Naive thymus-derived CD8-positive, alpha-beta T cell (primary cell): ENCODE measurements around the gene SULT4A1. TPM values are rescaled to one million over a fixed set of nuclear protein-coding genes. Genes with fewer than 3 reads are reported as not detected.

Source experiments
- ATAC-seq, 2 donors: fragments of 150-1000 bp; cut with Tn5 transposase in 1 of 2; sonication (Bioruptor Pico), chemical (Tn5 transposase) in 1 of 2; 1 replicate in 1 of 2; 2 replicates in 1 of 2; pipeline ENCODE4 v1.10.0; 2021; ENCODE audit warnings: mild to moderate bottlenecking in 2 of 2, moderate library complexity in 2 of 2
- POLR2A ChIA-PET: fragments of 350-600 bp; sonication (Branson Sonifier 250); formaldehyde crosslinking; loops from one replicate; lab custom pipeline; 2021; ENCODE audit warnings: antibody characterized with exemption; lab: Charles Lee
- DNase-seq, 10 donors: peaks; one replicate each; pipeline versions ENCODE4 v3.0.0 to v3.0.0-alpha.2; 2020 to 2022
- H3K27ac Mint-ChIP-seq, 10 donors: one replicate each; pipeline ENCODE4 v1.8.0; 2020 to 2022; ENCODE audit warnings: mild to moderate bottlenecking in 10 of 10, mixed read lengths in 10 of 10, moderate library complexity in 4 of 10, inconsistent platforms in 1 of 10
- H3K27me3 Mint-ChIP-seq, 5 donors: one replicate each; pipeline ENCODE4 v1.8.0; 2021 to 2022; ENCODE audit warnings: mixed read lengths in 5 of 5
- H3K36me3 Mint-ChIP-seq, 3 donors: one replicate each; pipeline ENCODE4 v1.8.0; 2020 to 2022; ENCODE audit warnings: mixed read lengths in 3 of 3, mild to moderate bottlenecking in 2 of 3, inconsistent platforms in 1 of 3
- H3K4me1 Mint-ChIP-seq, 4 donors: one replicate each; pipeline ENCODE4 v1.8.0; 2021 to 2022; ENCODE audit warnings: mixed read lengths in 4 of 4
- H3K4me3 Mint-ChIP-seq, 10 donors: one replicate each; pipeline ENCODE4 v1.8.0; 2020 to 2022; ENCODE audit warnings: mild to moderate bottlenecking in 10 of 10, mixed read lengths in 10 of 10, moderate library complexity in 6 of 10, inconsistent platforms in 1 of 10
- H3K9me3 Mint-ChIP-seq, 9 donors: one replicate each; pipeline ENCODE4 v1.8.0; 2020 to 2022; ENCODE audit warnings: mixed read lengths in 9 of 9, mild to moderate bottlenecking in 3 of 9, inconsistent platforms in 1 of 9, moderate library complexity in 1 of 9
- polyA plus RNA-seq, 3 donors: library from polyadenylated mRNA; unstranded; fragments of 300-500 nt; fragmentation: Illumina TruSeq; gene quantifications; one replicate each; pipeline ENCODE4 v1.2.3, GENCODE V29; 2021
- total RNA-seq, 8 experiments: library from RNA in 2 of 8; stranded (reverse) in 2 of 8; gene quantifications; one replicate each; pipeline ENCODE4 v1.2.3 and lab custom pipeline; 2021 to 2026

Gene SULT4A1
- total and polyA plus RNA-seq, 5 experiments from 2014 or later: not detected

DNA sequence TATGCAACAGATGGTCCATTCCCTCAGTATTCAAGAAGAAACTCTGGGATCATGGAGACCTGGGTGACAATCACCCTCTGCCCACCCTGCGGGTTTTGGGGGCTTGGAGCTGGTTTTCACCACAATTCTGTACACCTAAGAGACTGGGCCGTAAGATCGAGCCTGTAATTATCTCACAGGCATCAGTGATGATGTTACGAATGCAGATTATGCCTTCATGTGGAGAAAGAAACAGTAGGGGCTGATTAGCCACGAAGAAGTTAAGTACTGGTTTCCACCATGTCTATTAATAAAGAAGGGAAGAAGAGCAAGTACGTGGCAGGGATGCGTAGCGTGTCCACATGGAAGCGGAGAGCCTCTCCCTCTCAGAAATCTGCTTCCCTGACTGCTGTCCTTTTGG is 44.9 kb downstream of the SULT4A1 start:
- Mint-ChIP-seq H3K4me3 (no peak overlapping the region), H3K36me3 (peaks cover 0 to 8% (median 4%) of the 10 kb centered on the region in 3 donors), H3K27ac (no peak overlapping the region), H3K27me3 (peaks cover 1 to 18% (median 6%) of the 10 kb centered on the region in 5 donors), H3K9me3 (peaks cover 0 to 2% (median 0%) of the 10 kb centered on the region in 9 donors), H3K4me1 (peaks cover 11 to 27% (median 17%) of the 10 kb centered on the region in 4 donors)
- ATAC-seq: no peak
- DNase-seq: no peak
- POLR2A ChIA-PET: no interaction called here

DNA sequence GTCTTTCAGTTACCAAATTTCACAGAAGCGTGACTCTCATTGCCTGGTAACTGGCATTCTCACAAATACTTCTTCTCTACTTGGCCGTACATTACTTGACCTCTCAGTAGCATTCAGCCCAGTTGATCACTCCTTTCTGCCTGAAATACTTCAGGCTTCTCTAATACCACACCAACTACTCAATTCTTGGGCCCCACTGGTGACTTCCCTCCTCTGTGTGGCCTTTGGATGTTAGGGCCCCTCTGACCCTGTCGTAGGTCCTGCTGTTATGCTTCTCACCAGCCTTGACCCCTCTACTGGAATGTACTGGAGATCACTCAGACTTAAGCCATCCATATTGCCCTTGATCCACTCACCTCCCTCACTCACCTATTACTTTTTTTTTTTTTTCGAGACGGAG is 48.0 kb downstream of the SULT4A1 start:
- H3K27ac Mint-ChIP-seq: peak overlapping the region in 6 of 10 donors; percentile 1 to 68 (median 52)
- H3K9me3 Mint-ChIP-seq: peaks cover 0 to 2% (median 0%) of the 10 kb centered on the region in 9 donors
- peaks cover 19 to 45% (median 29%) of the 10 kb centered on the region in 4 donors for H3K4me1 Mint-ChIP-seq
- H3K4me3 Mint-ChIP-seq: peak overlapping the region; percentile 1 to 69 (median 24)
- POLR2A ChIA-PET: no interaction called here
- ATAC-seq (no peak), DNase-seq (no peak)
- H3K36me3 Mint-ChIP-seq: peaks cover 0 to 8% (median 4%) of the 10 kb centered on the region in 3 donors
- no peaks in the 10 kb centered on the region for H3K27me3 Mint-ChIP-seq

DNA sequence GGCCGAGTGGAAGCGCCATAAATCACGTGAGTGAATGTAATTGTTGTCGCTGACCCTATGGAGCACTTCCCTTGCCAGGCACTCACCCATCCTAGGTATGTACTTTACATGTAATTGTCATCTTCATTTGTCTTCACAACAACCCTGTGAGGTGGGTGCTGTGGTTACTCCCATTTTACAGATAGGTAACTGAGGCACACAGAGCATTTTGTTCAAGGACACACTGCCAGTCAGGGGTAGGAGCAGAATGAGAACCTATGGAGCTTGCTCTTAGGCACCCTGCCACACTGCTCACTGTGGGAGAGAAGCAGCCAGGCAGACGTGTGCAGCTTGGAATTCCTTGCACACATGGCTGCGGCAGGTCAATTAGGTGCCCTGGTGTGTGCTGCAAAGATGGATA is 49.4 kb downstream of the SULT4A1 start:
- Mint-ChIP-seq H3K4me1 (peaks cover 19 to 45% (median 29%) of the 10 kb centered on the region in 4 donors), H3K27me3 (no peaks in the 10 kb centered on the region), H3K27ac (peak overlapping the region; percentile 89 to 98 (median 94)), H3K9me3 (peaks cover 0 to 2% (median 0%) of the 10 kb centered on the region in 9 donors), H3K4me3 (peak overlapping the region; percentile 89 to 97 (median 93)), H3K36me3 (peaks cover 0 to 8% (median 4%) of the 10 kb centered on the region in 3 donors)
- no peak for DNase-seq
- POLR2A ChIA-PET: interaction anchor here (0.9 to 1.4 kb wide), 2 partner anchors 133 to 368 kb away, joined by 3 read pairs; no protein-coding TSS in a partner anchor
- ATAC-seq: no peak

DNA sequence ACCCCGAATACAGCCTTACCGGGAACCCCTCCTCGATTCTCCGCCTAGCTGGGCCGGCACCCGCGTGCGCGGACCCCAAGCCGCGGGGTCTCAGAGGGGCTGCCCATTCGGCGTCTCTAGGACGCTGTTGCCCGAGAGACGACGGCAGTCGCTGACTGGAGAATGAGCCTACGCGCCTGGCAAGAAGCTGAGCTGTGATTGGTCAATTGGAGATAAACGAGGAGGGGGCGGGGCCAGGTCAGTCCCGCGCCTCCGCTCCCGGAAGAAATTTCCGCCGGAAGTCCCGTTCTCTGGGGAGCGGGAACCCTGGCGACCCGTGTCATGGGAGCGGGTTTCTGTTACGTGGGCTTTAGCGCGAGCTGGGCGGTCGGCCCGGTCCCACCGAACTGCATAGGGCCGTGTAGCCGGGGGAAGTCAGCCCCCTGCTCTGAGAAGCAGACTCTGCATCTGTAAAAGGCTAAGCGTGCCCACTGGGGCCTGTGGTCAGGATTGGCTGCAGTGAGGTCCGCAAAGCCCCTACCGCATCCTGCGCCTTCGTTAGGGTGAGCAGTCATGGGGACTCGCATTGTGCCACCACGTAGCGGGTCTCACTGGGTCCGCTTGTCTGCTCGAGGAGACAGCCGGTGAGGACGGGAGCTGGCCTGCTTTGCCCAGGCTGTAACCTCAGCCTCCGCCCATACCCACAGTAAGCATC is 50.0 kb downstream of the SULT4A1 start, which contains the start of gene EFCAB6:
TSS of gene EFCAB6 (minus strand) at position 157 of the 694 bp plus-strand sequence. CDS start 29,987 bp downstream, outside the sequence.
- Mint-ChIP-seq H3K27me3 (no peaks in the 10 kb centered on the region), H3K4me1 (peaks cover 19 to 45% (median 29%) of the 10 kb centered on the region in 4 donors), H3K27ac (peak within 1 kb of the TSS; percentile 89 to 98 (median 94)), H3K9me3 (peaks cover 0 to under 1% (median 0%) of the 10 kb centered on the region in 9 donors), H3K4me3 (peak within 1 kb of the TSS; percentile 89 to 97 (median 93)), H3K36me3 (peaks cover 0 to 8% (median 4%) of the 10 kb centered on the region in 3 donors)
- POLR2A ChIA-PET: interaction anchor here (0.5 to 1.4 kb wide), 3 partner anchors 133 to 854 kb away, joined by 3 read pairs; no protein-coding TSS in a partner anchor
- ATAC-seq (peak; percentile 90 to 91), DNase-seq (peak; percentile 82 to 95 (median 86))

DNA sequence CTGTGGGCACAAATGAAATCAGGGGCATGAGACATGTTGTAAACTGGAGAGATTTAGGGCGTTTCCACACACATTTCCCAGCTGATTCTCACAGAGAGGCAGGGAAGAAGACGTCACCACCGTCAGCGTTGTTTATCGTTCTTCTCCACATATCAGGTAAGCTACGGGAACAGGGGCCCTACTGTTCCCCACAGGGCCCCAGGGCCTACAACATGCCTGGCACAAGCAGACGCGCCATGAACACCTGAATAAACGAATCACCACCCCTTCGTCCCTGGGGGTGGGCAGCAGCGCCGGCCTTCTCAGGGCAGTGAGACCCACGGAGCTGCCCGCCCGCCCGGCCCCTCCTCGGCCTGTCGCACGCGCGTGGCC is 50.5 kb downstream of the SULT4A1 start:
- peak overlapping the region; percentile 89 to 98 (median 94) for H3K27ac Mint-ChIP-seq
- POLR2A ChIA-PET: interaction anchor here (0.5 to 1.4 kb wide), 2 partner anchors 134 to 855 kb away, joined by 3 read pairs; no protein-coding TSS in a partner anchor
- peak overlapping the region; percentile 89 to 97 (median 93) for H3K4me3 Mint-ChIP-seq
- ATAC-seq (peak in 1 of 2 donors; percentile 48), DNase-seq (peak in 1 of 10 donors; percentile 28)
- H3K4me1 Mint-ChIP-seq: peaks cover 19 to 45% (median 29%) of the 10 kb centered on the region in 4 donors
- H3K27me3 Mint-ChIP-seq: no peaks in the 10 kb centered on the region
- H3K36me3 Mint-ChIP-seq: peaks cover 0 to 8% (median 4%) of the 10 kb centered on the region in 3 donors
- H3K9me3 Mint-ChIP-seq: no peaks in the 10 kb centered on the region

DNA sequence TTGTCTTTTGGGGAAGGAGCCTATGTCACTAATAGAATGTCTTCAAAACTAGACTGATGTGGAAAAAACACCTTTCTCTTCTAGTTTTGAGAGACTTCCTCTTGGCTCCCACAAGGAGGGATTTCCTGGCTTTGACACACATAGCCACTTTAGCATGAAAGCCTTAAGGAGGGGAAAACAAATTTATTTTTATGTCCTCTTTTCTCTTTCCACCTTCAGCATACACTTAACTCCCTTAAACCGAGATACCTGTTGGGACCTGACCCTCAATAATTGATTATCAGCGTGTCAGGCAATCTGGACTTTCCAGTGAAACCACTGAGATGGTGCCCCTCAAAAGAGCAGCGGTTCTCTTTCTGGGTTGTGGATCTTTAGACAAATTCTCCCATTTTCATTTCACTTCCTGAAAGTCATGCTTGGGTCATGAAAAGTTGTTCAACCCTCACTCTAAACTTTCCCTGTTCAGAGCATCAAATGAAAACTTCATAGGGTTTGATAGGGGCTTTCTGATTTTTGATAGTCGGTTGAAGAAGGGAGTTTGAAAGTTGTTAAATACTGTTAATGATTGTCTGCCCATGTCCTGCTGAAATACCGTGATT is 59.3 kb downstream of the SULT4A1 start:
- peaks cover 3 to 25% (median 13%) of the 10 kb centered on the region in 3 donors for H3K36me3 Mint-ChIP-seq
- no peak for DNase-seq
- H3K27me3 Mint-ChIP-seq: peaks cover 13 to 40% (median 18%) of the 10 kb centered on the region in 5 donors
- no peak overlapping the region for H3K4me3 Mint-ChIP-seq
- no peak overlapping the region for H3K27ac Mint-ChIP-seq
- no peaks in the 10 kb centered on the region for H3K4me1 Mint-ChIP-seq
- ATAC-seq: no peak
- POLR2A ChIA-PET: no interaction called here
- H3K9me3 Mint-ChIP-seq: peaks cover 4 to 34% (median 23%) of the 10 kb centered on the region in 9 donors

DNA sequence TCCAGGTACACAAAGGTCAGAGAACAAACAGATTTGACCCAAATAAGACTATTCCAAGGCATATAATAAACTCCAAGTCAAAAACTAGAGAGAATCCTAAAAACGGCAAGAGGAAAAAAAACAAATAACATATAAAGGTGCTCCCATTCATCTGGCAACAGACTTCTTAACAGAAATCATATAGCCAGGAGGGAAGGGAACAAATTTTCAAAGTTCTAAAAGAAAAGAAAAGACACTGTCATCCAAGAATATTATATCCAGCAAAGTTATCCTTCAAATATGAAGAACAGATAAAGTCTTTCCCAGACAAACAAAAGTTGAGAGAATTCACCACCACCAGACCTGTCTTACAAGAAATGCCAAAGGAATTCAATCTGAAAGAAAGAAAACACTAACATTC is 61.3 kb downstream of the SULT4A1 start:
- Mint-ChIP-seq H3K4me1 (peaks cover 0 to 2% (median 0%) of the 10 kb centered on the region in 4 donors), H3K36me3 (peaks cover 3 to 25% (median 15%) of the 10 kb centered on the region in 3 donors), H3K27ac (no peak overlapping the region), H3K9me3 (peaks cover 4 to 34% (median 23%) of the 10 kb centered on the region in 9 donors), H3K4me3 (no peak overlapping the region), H3K27me3 (peaks cover 17 to 40% (median 22%) of the 10 kb centered on the region in 5 donors)
- no peak for ATAC-seq
- POLR2A ChIA-PET: no interaction called here
- DNase-seq: no peak

DNA sequence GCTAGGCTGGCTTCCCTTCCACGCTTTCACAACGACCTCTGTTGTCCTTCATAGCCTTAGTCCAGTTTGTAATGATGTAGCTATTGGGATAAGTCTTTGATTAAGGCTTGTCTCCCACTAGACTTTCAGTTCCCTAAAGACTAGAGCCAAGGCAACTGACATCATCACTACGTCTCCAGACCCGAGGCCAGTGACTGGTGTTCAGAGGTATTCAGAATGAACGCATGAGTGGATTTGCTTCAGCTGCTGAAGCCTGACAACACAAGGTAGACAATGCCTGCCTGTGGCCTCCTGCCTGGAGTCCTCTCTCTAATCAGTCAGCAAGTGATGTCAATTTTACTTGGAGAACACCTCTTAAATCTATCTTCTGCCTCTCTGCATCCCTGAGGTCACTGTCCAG is 63.8 kb downstream of the SULT4A1 start:
- peaks cover 0 to 5% (median 0%) of the 10 kb centered on the region in 4 donors for H3K4me1 Mint-ChIP-seq
- no peak for ATAC-seq
- POLR2A ChIA-PET: no interaction called here

DNA sequence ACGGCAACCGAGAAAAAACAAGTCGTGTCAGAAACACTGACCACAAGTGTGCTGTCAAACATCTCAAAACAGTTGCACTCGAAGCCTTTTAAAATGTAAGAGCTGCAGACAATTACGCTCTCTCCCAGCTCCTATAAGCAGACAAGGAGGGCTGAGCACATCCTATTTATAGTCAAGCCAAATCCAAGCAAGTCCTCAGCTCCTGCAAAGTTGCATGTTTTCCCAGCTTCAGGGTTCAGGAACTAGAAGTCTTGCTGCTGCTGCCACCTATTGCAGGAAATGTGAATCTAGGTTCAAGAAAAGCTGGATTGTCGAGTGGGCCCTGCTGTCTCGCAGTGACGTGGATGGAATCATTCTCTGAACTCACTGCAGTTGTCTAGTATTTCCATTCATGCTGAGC is 65.7 kb downstream of the SULT4A1 start:
- POLR2A ChIA-PET: no interaction called here
- Mint-ChIP-seq H3K27ac (no peak overlapping the region), H3K4me1 (peaks cover 0 to 5% (median 0%) of the 10 kb centered on the region in 4 donors), H3K27me3 (peaks cover 7 to 39% (median 25%) of the 10 kb centered on the region in 5 donors), H3K9me3 (peaks cover 3 to 23% (median 18%) of the 10 kb centered on the region in 9 donors), H3K4me3 (no peak overlapping the region), H3K36me3 (peaks cover 3 to 21% (median 15%) of the 10 kb centered on the region in 3 donors)
- no peak for ATAC-seq
- no peak for DNase-seq

More for the DNA sequence above, 63.8 kb downstream of the SULT4A1 start:
- H3K27me3 Mint-ChIP-seq: peaks cover 8 to 45% (median 25%) of the 10 kb centered on the region in 5 donors
- H3K4me3 Mint-ChIP-seq: no peak overlapping the region
- no peak overlapping the region for H3K27ac Mint-ChIP-seq
- peaks cover 3 to 25% (median 15%) of the 10 kb centered on the region in 3 donors for H3K36me3 Mint-ChIP-seq
- H3K9me3 Mint-ChIP-seq: peaks cover 4 to 34% (median 23%) of the 10 kb centered on the region in 9 donors
- DNase-seq: no peak

DNA sequence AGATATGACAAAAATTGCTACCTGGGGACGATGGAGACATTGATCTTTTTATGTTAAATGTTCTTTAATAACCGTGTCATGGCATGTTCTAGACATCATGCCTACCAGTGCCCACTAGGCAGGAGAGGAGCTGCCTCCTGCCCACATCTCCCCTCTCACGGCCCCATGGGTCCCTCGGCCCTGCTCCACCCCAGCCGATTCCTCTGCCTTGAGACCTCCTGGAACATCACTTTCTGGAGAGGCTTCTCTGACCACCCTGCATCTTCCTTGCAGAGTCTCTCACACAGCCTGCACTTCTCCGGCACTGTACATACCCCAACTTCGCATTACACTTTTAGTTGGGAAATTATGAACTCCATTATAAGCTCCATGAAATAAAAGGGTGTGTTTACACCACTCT is 67.0 kb downstream of the SULT4A1 start:
- Mint-ChIP-seq H3K36me3 (peaks cover 0 to 8% (median 8%) of the 10 kb centered on the region in 3 donors), H3K4me3 (no peak overlapping the region), H3K27me3 (peaks cover 3 to 26% (median 17%) of the 10 kb centered on the region in 5 donors), H3K4me1 (peaks cover 0 to 5% (median 0%) of the 10 kb centered on the region in 4 donors), H3K27ac (no peak overlapping the region), H3K9me3 (peaks cover 0 to 10% (median 7%) of the 10 kb centered on the region in 9 donors)
- POLR2A ChIA-PET: no interaction called here
- ATAC-seq (no peak), DNase-seq (no peak)

DNA sequence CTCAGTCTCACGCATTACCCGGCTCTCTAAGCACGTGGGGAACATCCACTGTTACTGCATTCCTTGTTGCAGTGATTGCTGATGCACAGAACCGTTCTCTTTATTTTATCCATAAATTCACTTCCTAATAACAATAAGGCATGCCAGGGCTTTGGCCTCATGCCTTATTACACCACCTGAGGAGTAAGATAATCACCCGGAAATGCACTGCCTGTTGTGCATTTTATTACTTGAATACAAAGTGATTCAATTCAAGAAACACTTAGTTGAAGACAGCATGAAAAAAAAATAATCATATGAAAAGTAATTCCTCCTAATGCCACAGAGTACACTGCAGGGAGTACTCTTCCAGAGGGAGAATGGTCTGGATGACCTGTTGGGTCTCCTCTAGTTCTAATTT is 69.4 kb downstream of the SULT4A1 start:
- Mint-ChIP-seq H3K27me3 (peaks cover 0 to 17% (median 7%) of the 10 kb centered on the region in 5 donors), H3K4me1 (peaks cover 0 to 5% (median 0%) of the 10 kb centered on the region in 4 donors), H3K27ac (no peak overlapping the region), H3K36me3 (peaks cover 0 to 2% (median 0%) of the 10 kb centered on the region in 3 donors), H3K9me3 (no peaks in the 10 kb centered on the region), H3K4me3 (no peak overlapping the region)
- DNase-seq (no peak), ATAC-seq (no peak)
- POLR2A ChIA-PET: no interaction called here

DNA sequence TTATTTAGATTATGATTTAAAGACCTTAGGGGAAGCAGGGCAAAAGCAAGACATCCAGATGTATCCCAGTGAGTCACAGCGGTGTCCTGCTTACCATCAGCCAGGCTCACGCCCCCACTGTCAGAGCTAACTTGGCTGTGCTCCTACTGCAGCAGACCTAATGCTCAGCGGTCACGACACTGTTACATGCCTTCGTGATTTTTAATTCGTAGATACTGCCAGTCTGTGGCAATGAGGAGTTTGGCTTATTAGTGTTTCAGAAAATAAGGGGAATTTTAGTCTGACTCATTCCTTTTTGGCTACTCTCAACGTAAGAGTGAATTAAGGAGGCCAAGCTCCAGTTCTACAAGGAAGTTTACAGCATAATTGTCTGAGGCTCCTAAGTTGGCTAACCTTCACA is 72.9 kb downstream of the SULT4A1 start:
- Mint-ChIP-seq H3K4me1 (no peaks in the 10 kb centered on the region), H3K27me3 (peaks cover 3 to 12% (median 5%) of the 10 kb centered on the region in 5 donors), H3K36me3 (no peaks in the 10 kb centered on the region), H3K9me3 (no peaks in the 10 kb centered on the region), H3K27ac (peak overlapping the region in 1 of 10 donors; percentile 60), H3K4me3 (no peak overlapping the region)
- ATAC-seq (no peak), DNase-seq (no peak)
- POLR2A ChIA-PET: no interaction called here
